ENCODE measurements around the gene TMEM187. TPM values are rescaled to one million over a fixed set of nuclear protein-coding genes. Genes with fewer than 3 reads are reported as not detected.

Gene TMEM187
- polyA plus RNA-seq, 1 experiment: 3.2 TPM

- ChIA-PET POLR2A (no interaction called here), CTCF (interaction anchor here (0.7 to 0.8 kb wide), 2 partner anchors 18 to 480 kb away, joined by 3 to 4 read pairs; no protein-coding TSS in a partner anchor)
- H3K9me3 ChIP-seq (ENCODE audit: control insufficient read depth, insufficient read depth, low read length): no peaks in the 10 kb centered on the region
- H3K4me3 ChIP-seq (ENCODE audit: low read depth, low read length): no peak overlapping the region
- H3K27ac ChIP-seq (ENCODE audit: low read depth, low read length): no peak overlapping the region
- no peak for TF ChIP-seq CTCF (IDR thresholded peaks at IDR 0.05; ENCODE audit: low read depth, low read length)
- no peak for DNase-seq (ENCODE audit: low read depth, low spot score)
- no peaks in the 10 kb centered on the region for H3K27me3 ChIP-seq (ENCODE audit: control insufficient read depth, insufficient read depth, low read length)
Measured at GRCh38 chrX:153941336-153942252, 31.0 kb upstream of the TMEM187 start.

GRCh38 chrX:153944140-153944799 is 28.3 kb upstream of the TMEM187 start, which contains the start of gene RENBP:
Gene RENBP (minus strand): TSS chrX:153944643. CDS start chrX:153944610, 33 bp downstream.
- Histone ChIP-seq H3K27ac (ENCODE audit: low read depth, low read length) (no peak within 1 kb of the TSS), H3K27me3 (ENCODE audit: control insufficient read depth, insufficient read depth, low read length) (no peaks in the 10 kb centered on the region), H3K4me3 (ENCODE audit: low read depth, low read length) (no peak within 1 kb of the TSS), H3K9me3 (ENCODE audit: control insufficient read depth, insufficient read depth, low read length) (no peaks in the 10 kb centered on the region)
- no peak for TF ChIP-seq CTCF (IDR thresholded peaks at IDR 0.05; ENCODE audit: low read depth, low read length)
- ChIA-PET POLR2A (no interaction called here), CTCF (interaction anchor here (1.3 kb wide), 1 partner anchor 17 kb away, joined by 3 read pairs; no protein-coding TSS in a partner anchor)
- DNase-seq (ENCODE audit: low read depth, low spot score): no peak

GRCh38 chrX:153944800-153945150 is 27.8 kb upstream of the TMEM187 start:
- Histone ChIP-seq H3K27me3 (ENCODE audit: control insufficient read depth, insufficient read depth, low read length) (no peaks in the 10 kb centered on the region), H3K27ac (ENCODE audit: low read depth, low read length) (no peak overlapping the region), H3K4me3 (ENCODE audit: low read depth, low read length) (no peak overlapping the region), H3K9me3 (ENCODE audit: control insufficient read depth, insufficient read depth, low read length) (no peaks in the 10 kb centered on the region)
- ChIA-PET CTCF (interaction anchor here (0.7 to 1.3 kb wide), 3 partner anchors 17 to 334 kb away, joined by 3 to 5 read pairs (median 3); no protein-coding TSS in a partner anchor), POLR2A (no interaction called here)
- TF ChIP-seq CTCF (IDR thresholded peaks at IDR 0.05; ENCODE audit: low read depth, low read length): no peak
- no peak for DNase-seq (ENCODE audit: low read depth, low spot score)

- Histone ChIP-seq H3K27ac (ENCODE audit: low read depth, low read length) (no peak overlapping the region), H3K27me3 (ENCODE audit: control insufficient read depth, insufficient read depth, low read length) (no peaks in the 10 kb centered on the region), H3K9me3 (ENCODE audit: control insufficient read depth, insufficient read depth, low read length) (no peaks in the 10 kb centered on the region; the same call in 1 of the 2 replicates), H3K4me3 (ENCODE audit: low read depth, low read length) (no peak overlapping the region)
- POLR2A ChIA-PET: interaction anchor here (0.7 to 1.7 kb wide), 3 partner anchors 11 to 205 kb away, joined by 3 to 4 read pairs (median 3); partner anchors contain the start of gene NAA10
- CTCF ChIA-PET: interaction anchor here (0.6 to 4.0 kb wide), 22 partner anchors 8 to 995 kb away, joined by 3 to 33 read pairs (median 6); partner anchors contain the start of genes HCFC1, NAA10 and PLXNB3
- no peak for TF ChIP-seq CTCF (IDR thresholded peaks at IDR 0.05; ENCODE audit: low read depth, low read length)
- no peak for DNase-seq (ENCODE audit: low read depth, low spot score)
Measured at GRCh38 chrX:153945956-153946943, 26.3 kb upstream of the TMEM187 start.
